GM19455 (cell line): ENCODE results near the gene SEC23B.
"Not testable (repeated sequence)": the region's sequence is repeated elsewhere in the genome, so short reads cannot be mapped to it uniquely, and the experiment has no call there.

ENCODE experiments used
- ATAC-seq: cut with Tn5 transposase; IDR thresholded peaks from one replicate; pipeline ENCODE4 v1.9.1; 2021; ENCODE audit not compliant: unreplicated experiment

Gene SEC23B

GRCh38 chr20:18507218-18508191 is at the start of gene SEC23B:
SEC23B (plus strand) TSS chr20:18507940; CDS start chr20:18510836, 2,896 bp downstream.
- ATAC-seq, result peak; percentile 93

GRCh38 chr20:18465536-18466200 is 42.1 kb upstream of the SEC23B start:
- ATAC-seq, result no peak

GRCh38 chr20:18466574-18466893 is 41.2 kb upstream of the SEC23B start:
- ATAC-seq, result peak; percentile 30

DNA sequence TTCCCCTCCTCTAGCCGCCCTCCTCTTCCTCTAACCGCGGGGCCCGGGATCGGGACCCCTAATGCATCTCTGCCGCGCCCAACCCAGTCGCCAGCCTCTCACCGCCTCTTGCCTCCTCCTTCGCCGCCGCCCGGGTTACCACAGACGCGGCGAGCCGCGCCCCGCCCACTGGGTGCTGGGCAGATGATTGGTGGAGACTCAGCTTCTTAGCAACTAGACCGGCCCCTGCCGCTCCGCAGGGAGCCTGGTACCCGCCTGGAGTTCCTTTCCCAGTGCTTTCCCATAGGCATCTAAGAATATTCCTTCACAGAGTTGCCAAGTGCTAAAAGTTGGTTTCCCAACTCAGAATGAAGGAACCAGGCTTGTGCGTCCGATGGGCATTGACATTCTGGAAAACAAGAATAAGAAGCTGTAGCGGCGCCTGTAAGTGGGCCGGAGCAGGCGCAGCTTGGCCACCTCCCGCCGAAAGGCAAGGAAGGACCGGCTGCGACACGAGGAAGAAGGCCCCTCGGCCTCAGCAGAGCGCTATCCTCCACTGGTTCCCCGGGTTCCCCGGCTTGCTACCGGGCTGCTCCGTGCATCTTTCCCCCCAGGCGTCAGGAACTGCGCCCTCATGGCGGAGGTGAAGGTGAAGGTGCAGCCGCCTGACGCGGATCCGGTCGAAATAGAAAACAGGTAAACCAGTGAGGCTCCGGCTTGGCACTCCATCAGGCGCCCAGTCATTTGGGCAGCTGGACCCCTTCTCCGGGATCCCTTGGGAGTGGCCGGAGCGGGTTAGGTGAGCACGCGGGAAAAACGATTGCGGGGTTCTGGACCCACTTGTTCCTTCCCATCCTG is 40.6 kb upstream of the SEC23B start, which contains the start of the genes DZANK1 and POLR3F:
Gene DZANK1 (minus strand): TSS at position 137 of the 837 bp plus-strand sequence. CDS start 1,672 bp downstream, outside the sequence.
Gene POLR3F (plus strand): TSS at position 497 of the 837 bp plus-strand sequence. CDS start 117 bp downstream, at position 614.
- peak; percentile 99 for ATAC-seq

DNA sequence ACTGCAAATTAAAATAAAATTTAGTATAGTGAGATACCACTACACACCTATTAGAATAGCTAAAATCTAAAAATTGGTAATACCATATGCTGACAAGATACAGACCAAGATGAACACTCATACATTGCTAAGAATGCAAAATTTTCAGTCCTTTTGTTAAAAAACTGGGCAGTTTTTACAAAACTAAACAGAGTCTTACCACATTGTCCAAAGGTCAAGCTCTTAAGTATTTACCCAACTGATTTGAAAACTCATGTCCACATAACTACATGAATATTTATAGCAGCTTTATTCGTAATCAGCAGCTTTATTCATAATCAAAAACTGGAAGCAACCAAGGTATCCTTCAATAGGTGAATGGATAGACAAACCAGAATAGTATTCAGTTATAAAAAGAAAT is 30.5 kb upstream of the SEC23B start:
- ATAC-seq, result no peak

GRCh38 chr20:18477821-18478220 is 29.9 kb upstream of the SEC23B start:
- ATAC-seq, result no peak

DNA sequence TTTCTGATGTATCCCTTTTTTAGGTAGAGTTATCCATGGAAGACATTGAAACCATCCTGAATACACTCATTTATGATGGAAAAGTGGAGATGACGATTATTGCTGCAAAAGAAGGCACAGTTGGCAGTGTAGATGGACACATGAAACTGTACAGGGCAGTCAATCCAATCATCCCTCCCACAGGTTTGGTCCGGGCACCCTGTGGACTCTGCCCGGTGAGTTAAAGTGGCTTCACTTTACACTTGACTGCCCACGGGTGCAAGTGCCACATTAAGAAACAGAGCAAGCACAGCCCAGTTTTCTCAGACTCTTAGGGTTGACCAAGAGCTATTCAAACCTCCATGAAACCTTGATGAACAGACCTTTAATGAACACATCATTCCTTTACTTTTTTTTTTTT is 26.1 kb upstream of the SEC23B start:
- no peak for ATAC-seq

GRCh38 chr20:18488301-18488700 is 19.4 kb upstream of the SEC23B start:
- ATAC-seq, result no peak

DNA sequence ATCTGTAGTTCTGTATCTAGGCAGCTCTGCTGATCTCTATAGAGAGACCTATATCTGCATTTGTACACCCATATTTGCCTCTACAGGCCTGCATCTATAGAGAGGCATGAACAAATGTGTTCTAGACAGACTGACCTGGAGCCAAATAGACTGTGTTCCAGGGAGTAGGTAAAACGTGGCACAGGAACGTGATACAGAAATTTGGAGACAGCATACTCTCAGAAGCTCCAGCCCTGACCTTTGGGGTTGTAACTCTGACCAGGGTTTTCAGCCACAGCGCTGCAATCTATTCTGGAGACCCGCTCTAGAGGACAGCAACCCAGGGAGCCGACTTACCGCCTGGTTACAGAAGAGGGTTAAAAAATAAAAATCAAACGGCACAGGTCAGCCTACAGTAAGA is 11.7 kb upstream of the SEC23B start:
- no peak for ATAC-seq

DNA sequence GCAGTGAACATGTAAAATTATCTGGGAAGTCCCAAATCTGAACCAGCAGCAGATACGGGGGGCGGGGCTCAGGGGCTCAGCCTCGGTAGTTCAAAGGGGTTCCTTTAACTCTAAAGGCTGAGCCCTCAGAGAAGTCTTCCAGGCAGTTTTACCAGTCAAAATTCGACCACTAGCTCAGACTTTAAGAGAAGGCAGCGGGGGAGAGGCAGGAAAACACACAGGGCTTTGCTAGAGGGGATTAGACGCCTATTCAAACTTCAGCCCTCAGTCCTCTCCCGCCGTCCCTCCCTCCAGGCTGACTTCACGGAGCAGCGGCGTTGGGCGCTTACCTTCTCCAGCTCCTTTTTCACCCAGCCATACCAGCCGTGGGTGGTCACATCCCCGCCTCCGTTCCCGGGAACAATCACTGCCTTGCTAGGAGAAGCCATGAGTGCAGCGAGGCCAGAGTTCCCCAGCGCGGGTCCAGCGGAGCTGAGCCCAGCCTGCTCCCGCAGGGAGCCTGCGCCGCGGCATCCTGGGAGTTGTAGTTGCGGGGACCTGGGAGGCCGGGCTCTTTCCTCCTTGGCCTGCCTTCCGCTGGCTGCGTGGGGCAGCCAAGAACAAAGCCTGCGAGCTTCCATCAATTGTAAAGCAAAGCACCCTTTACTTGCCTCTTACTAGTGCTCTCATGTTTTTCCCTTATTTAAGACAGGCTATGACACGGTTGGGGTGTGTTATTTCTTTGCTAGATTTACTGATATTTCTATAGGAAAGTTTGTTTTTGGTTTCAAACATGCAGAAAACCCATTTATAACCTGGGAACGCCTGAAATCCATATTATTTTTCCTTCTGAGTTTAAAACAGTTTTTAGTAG is 10.8 kb upstream of the SEC23B start, which contains the start of gene RBBP9:
Gene RBBP9 (minus strand): TSS at position 486 of the 853 bp plus-strand sequence. CDS start 58 bp downstream, at position 428.
- ATAC-seq, result peak; percentile 98

- ATAC-seq, result no peak
Measured at GRCh38 chr20:18497603-18498002, 10.1 kb upstream of the SEC23B start.

GRCh38 chr20:18501672-18502071 is 6.1 kb upstream of the SEC23B start:
- ATAC-seq, result not testable (repeated sequence)

DNA sequence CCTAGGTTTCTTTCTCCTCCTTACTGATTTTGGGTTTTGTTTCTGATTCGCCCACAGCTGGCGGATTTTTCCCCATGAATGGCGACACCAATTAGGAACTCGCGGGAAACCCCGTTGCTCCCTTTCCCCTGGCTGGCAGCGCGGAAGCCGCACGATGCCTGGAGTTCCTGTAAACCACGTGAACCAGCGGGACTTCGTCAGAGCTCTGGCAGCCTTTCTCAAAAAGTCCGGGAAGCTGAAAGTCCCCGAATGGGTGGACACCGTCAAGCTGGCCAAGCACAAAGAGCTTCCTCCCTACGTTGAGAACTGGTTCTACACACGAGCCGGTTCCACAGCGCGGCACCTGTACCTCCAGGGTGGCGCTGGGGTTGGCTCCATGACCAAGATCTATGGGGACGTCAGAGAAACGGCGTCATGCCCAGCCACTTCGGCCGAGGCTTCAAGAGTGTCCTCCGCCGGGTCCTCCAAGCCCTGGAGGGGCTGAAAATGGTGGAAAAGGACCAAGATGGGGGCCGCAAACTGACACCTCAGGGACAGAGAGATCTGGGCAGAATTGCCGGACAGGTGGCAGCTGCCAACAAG is 3.2 kb upstream of the SEC23B start:
- no peak for ATAC-seq

DNA sequence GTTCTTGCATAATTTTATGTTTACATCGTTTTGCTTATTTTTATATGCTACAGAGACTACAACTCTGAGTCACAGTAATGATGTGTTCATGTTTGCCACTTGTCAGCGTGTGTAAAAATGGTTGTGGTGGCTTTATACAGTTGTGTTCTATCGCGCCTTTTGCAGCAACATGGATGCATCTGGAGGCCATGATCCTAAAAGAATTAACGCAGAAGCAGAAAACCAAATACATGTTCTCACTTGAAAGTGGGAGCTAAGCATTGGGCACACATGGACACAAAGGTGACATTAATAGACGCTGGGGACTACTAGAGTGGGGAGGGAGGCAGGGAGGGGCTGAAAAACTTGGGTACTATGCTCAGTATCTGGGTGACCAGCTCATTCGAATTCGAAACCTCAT is 996 bp upstream of the SEC23B start:
- no peak for ATAC-seq

GRCh38 chr20:18511571-18511970 is 3.8 kb downstream of the SEC23B start:
- ATAC-seq, result no peak

GRCh38 chr20:18513208-18513607 is 5.5 kb downstream of the SEC23B start:
- no peak for ATAC-seq

DNA sequence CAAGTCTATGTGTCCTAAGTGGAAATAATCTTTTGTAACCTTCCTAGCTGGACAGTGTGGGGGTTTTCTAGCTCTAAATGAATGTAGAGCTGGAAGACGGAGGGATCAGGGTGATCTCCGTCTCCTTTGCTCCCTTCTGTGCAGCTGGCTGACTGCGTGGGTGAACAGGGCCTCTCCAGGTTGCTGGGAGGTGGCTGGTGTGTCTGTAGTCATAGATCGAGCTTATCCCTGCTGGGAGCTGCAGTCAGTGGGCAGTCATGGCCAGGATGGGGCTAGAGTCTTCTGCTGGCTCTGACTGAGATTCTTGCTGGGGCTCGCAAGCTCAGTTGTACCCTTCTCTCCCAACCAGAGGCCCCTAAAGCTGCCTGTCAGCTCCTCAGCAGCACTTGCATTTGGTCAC is 6.4 kb downstream of the SEC23B start:
- no peak for ATAC-seq

- ATAC-seq, result no peak
Measured at GRCh38 chr20:18515973-18516372, 8.2 kb downstream of the SEC23B start.

DNA sequence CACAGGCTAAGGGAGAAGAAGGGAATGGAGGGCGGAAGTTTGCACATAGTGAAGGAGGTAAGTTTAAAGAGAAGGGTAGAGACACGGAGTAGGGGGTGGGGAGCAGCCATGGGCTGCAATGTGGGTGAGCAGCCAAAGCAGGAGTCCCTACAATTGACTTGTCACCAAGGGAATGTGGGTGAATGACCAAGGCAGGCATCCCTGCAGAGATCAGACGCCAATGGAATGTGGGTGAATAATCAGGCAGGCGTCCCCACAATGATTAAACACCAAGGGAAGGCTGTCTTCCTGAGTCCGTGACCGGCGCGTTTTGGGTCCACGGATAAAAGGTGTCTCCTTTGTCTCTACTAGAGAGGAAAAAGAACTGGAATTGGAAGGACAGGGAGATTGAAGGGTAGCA is 14.3 kb downstream of the SEC23B start:
- ATAC-seq, result not testable (repeated sequence)

DNA sequence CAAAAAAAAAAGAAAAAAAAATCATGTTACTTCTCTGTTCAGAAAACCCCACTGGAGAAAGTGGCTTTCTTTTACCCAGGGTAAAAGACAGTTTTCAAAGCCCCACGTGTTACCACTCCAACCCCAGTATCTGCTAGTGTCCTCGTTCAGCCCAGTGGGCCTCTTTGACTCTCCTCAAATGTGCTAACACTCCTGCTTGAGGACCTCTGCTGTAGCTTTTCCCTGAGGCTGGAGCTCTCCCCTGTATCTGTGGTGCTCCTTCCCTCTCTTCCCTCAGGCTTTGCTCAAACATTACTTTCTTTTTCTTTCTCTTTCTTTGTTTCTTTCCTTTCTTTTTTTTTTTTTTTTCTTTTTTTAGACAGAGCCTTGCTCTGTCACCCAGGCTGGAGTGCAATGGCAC is 15.3 kb downstream of the SEC23B start:
- no peak for ATAC-seq
